NCI-H69 (cell line): ENCODE results near the gene NDUFC2.
"Not testable (repeated sequence)": the region's sequence is repeated elsewhere in the genome, so short reads cannot be mapped to it uniquely, and the experiment has no call there.

Source experiments
- DNase-seq: peaks from one replicate; lab custom pipeline; 2025; lab: John Stamatoyannopoulos, UW

The NDUFC2 gene

DNA sequence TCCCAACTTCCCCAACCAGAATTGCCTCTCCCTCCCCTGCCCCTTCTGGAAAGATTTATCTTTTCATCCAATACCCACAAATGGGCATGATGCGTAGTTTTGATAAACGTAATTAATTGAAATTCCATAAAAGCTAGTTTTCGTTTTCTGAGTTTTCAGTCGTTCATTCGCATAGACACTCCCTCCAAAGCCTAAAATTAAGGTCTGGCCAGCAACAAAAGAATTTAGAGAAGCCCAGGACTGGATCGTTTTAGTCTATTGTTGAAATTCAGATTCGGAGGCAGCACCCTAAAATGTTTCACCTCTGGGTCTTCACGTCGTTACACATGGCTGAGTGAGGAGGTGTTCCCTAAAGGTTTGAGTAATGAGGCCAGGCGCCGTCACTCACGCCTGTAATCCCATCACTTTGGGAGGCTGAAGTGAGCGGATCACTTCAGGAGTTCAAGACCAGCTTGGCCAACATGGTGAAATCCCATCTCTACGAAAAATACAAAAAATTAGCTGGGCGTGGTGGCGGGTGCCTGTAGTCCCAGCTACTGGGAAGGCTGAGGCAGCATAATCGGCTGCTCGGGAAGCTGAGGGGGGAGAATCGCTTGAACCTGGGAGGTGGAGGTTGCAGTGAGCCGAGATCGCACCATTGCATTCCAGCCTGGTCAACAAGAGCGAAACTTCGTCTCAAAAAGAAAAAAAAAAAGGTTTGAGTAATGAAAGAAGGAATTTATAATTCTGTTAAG, 589 bp upstream of the NDUFC2 start:
- DNase-seq: peak; percentile 41

DNA sequence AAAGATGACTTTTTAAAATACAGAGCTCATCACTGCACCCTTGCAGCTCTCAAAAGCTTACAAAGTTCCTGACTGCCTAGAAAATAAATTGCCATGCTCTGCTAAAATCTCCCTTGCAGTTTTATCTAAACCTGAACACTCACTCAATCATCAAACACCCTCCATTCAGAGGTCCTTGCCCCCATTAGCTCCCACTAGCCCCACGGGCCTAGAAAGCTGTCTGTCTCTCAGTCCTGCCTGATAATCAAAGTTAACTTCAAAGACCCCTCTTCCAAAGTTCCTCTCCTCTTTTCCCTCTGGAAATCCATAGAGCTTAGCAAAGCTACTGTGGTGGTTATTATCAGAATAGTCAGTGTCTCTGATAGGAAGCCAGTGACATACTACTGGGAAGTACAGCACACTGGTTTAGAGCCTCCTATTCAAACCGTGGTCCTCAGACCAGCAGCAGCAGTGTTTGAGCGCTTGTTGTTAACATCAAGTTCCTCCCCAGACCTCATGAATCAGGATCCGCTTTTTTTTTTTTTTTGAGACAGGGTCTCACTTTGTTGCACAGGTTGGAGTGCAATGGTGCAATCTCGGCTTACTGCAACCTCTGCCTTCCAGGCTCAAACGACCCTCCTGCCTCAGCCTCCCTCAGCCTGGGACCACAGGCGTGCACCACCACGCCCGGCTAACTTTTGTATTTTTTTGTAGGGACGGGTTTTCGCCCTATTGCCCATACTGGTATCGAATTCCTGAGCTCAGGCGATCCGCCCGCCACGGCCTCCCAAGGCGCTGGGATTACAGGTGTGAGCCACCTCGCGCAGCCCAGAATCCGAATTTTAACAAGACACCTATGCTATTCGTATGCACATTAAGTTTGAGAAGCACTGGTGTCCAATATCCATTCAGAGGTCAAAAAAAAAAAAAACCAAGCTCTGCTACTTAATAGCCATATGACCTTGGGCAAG, 1.2 kb downstream of the NDUFC2 start:
- DNase-seq: no peak

DNA sequence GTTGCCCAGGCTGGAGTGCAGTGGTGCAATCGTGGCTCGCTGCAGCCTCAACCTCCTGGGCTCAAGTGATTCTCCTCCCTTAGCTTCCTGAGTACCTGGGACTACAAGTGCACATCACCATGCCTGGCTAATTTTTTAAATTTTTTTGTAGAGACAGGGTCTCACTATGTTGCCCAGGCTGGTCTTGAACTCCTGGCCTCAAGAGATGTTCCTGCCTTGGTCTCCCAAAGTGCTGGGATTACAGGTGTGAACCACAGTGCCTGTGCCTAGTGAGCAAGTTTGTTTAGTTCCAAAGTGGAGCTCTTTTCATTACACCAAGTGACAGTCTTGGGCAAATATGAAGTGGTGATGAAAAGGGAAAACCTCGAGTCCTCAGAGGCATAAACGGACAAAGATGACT, 2.1 kb downstream of the NDUFC2 start:
- not testable (repeated sequence) for DNase-seq

DNA sequence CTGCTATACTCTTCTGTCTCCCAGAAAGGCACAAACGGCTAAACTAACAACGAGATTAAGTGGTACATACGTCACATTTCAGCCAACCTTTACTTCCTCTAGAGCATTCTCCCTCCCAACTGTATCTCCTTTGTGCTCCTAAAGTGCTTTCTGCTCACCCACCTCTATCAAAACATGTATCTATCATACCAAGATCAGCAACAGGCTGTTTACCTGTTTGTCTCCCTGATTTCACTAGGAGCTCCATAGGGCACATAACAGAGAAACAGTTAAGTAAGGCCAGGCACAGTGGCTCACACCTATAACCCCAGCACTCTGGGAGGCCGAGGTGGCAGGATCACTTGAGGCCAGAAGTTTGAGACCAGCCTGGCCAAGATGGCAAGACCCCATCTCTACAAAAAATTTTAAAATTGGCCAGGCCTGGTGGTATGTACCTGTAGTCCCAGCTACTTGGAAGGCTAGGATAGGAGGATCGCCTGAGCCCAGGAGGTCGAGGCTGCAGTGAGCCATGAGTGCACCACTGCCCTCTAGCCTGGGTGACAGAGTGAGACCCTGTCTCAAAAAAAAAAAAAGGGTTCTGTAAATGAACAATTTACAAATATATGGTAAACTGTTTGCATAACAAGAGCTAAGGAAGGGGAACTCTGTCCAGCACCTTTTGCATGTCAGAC, 2.8 kb downstream of the NDUFC2 start:
- peak; percentile 19 for DNase-seq

DNA sequence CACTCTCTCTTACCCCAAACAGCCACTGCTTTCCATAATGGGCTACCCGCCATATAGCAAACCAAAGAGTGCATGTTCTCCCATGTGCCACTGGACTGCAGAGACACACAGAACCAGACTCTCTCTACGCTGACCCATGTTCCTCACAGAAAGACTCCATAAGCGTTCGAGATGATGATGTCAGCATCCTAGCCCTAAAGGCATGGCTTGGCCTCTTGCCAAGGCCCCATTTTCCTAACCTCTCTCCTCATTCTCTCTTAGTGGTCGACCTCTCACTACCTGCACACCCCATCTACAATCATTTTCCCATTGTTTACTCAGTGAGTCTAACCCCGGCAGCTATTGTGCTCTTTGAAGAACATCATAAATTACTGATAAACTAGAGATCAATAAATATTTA, 4.9 kb downstream of the NDUFC2 start:
- DNase-seq: peak; percentile 90

DNA sequence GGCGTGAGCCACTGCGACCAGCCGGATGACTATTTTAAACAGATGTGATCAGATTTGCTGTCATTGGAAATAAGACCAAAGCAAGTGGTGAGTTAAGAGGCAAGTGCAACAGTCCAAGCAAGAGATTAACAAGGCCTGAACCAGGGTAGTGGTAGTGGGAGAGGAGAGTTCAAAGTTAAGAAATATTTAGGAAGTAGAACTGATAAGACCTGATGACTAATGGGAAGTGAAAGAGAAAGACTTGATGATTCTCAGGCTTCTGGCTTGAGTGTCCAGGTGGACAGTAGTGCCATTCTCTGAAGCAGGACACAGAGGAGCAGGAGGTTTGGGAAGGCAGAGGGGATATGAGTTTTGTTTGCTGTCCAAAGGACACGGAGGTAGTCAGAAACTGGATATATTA, 7.2 kb downstream of the NDUFC2 start:
- no peak for DNase-seq

DNA sequence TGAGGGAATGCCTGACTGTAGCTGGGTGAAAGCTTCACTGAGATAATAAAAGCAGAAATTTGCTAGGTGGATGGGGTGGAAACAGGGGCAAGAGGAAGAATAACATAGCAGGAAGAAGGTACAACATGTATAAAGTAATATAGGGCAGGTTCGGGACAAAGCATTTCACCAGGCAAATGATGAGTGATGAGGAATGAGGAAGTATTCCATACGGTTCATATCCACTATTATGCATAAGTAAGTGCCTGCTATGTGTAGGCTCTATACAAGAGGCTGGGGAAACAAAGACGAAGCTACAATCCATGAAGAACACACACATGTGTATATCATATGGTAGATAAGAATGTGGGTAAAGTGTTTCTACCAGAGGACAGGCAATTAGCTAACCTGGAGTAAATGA, 7.9 kb downstream of the NDUFC2 start:
- DNase-seq: no peak

DNA sequence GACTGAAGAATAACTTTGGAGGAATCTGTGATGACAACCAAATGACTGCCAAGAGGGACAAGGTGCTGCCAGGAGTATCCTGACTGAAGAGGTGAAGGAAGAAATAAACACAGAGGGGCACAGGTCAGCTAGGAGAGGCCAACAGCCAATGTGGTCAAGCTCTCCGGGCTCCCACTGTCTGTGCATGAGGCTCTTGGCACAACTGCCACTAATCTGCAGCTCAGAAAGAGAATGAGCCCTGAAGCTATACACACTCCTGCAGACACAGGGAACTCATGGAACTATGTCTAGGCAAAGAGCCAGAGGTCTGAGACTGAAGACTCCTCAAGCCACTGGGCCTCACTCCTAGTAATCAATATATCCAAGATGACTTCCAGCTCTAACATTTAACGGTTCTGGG, 9.0 kb downstream of the NDUFC2 start:
- no peak for DNase-seq

DNA sequence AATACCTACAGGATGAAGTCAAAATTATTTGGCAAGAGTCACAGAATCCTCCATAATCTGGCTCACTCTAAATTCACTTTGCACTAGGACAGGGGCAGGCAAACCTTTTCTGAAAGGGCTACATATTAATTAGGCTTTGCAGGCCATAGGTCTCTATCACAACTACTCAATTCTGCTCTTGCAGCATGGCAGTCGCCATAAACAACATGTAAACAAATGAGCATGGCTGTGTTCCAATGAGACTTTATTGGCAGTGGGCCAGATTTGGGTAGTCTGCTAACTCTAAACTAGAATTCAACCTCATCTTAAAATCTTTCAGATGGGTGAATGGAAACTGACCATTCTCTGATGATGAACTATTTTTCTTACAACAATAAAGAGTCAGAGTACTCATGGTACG, 10.2 kb downstream of the NDUFC2 start:
- DNase-seq: peak; percentile 43

DNA sequence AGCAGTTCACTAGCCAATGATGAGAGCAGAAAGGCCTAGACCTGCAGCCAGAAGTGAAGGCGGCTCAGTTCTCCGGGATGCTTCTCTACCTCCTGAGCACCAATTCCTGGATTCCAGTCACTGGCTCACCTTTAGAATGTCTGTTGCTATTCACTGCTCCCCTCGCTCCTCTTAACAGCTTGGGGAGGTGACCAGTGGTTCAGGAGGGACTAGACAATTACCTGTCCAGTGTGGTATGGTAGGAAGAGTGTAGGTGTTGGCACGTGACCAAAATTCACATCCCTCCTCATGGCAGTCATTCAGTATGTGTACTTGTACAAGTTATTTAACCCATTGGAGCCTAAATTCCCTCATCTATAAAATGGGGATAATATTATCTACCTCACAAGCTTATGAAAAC, 12.0 kb downstream of the NDUFC2 start:
- DNase-seq: no peak

DNA sequence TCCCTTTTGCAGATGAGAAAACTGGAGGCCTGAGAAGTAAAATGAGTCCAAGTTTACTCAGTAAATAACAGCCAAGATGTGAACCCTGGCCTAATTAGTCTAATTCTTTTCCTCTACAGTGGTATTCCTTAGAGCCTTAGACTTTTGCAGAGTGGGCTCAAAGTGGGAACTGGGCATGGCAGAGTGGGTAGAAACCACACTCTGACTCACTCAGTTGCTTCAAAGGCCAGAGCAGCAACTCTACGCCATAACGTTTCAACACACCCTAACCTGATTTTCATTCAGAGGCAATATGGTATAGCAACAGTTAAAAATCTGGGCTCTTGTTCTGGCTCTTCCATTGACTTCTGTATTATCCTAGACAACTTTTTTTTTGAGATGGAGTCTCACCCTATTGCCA, 13.2 kb downstream of the NDUFC2 start:
- no peak for DNase-seq

DNA sequence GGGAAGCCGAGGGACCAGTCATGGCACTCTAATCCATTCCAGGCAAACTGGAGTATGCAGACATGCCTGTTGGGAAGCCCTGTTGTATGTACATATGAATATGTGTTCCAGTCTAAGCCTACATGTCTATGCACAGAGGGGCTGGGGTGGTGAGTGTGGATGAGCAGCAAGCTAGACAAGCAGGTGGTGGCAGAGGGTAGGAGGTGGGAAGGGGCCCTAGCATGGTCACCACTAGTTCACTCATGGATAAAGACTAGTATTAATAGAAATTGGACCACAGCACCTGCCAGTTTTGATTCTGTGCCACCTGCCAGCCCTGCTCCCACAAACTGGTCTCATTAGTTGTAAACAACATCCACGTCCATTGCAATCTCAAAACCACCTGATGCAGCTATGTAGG, 14.5 kb downstream of the NDUFC2 start:
- DNase-seq: no peak

DNA sequence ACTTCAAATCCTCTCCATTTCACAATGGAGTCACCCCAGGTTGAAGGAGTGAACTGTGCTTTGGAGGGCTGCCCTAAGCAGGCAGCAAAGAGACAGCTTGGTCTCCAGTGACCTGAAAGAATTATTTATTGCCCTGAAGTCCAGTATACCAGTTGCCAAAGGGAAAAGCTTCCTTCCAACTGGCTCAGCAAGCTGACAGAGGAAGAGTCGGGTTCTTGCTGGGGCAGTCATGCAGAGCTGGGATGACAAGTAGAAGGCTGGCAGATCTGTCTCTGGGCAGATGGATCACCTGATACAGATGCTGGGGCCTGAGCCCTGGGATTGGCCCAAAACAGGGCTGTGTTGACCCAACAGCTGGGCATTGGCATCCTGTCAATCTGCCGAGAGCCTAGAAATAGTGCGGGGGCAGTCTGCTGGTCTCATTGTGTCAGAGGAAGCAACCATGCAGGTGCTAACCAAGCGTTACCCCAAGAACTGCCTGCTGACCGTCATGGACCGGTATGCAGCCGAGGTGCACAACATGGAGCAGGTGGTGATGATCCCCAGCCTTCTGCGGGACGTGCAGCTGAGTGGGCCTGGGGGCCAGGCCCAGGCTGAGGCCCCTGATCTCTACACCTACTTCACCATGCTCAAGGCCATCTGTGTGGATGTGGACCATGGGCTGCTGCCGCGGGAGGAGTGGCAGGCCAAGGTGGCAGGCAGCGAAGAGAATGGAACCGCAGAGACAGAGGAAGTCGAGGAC, 16.1 kb downstream of the NDUFC2 start, which contains the start of gene THRSP:
Gene THRSP, plus strand, starts transcription at position 422 of the 742 bp plus-strand sequence. Its CDS starts 21 bp downstream, at position 443.
- DNase-seq: no peak

DNA sequence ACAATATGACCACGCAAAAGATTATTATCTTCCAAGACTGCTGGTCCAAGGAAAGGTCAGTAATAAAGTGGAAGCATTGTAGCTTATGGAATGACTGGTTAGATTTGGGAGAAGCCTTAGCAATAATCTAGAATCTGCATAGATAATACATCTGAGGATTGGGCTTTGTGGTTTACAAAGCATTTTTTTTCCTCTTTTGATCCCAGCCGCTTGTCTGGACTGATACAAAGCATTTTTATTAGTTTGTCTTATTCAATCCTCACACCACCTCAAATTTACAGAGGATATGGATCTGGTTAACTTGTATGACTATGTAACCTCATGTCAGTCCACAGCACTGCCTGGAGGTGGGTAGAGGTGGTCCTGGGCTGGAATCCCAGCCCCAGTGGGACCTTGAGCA, 17.0 kb downstream of the NDUFC2 start:
- no peak for DNase-seq

DNA sequence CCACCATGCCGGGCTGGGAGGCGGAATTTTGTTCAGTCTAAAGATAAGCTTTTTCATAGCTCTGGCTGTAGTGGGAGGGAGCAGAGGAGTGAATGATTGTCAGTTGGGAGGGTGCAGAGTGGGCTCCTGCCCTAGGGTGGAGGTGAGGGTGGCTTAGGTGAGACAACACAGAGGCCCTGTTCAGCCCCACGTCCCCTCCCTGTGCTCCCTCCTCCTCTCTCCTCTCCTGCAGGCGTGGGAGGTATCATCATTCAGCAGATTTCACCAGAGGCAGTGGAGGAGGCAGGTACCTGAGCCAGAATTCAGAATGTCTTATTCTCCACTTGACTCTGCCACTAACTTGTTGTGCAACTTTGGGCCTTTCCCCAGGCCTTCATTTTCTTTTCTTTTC, 17.7 kb downstream of the NDUFC2 start:
- DNase-seq: no peak

DNA sequence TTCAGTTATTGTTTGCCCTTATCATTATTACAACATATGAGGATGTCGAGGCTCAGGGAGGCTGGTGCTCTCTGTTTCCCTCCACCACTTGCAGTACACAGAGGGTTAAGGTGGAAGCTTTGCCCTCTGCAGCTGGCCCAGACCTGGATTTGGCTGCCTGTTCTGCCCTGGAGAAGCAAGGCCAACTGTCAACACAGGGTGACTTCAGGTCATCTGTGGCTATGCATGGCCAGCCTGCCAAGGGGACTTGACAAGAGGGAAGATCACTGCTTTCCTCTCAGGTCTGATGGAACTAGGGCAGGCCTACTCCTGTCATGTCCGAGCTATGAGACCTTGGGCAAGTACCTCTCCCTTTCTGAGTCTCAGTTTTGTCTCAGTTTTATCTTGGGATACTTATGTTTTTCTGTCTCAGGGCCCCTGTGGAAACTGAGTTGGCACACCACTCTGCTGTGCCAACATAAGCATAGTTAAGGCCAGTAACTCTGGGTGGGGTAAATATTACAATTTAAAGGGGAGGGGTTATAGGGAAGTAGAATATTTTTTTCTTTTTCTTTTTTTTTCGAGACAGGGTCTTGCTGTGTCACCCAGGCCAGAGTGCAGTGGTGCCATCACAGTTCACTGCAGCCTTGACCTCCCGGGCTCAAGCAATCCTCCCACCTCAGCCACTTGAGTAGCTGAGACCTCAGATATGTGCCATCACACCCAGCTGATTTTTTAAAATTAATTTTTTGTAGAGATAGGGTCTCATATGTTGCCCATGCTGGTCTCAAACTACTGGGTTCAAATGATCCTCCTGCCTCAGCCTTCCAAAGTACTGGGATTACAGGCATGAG, 18.4 kb downstream of the NDUFC2 start:
- DNase-seq: no peak

DNA sequence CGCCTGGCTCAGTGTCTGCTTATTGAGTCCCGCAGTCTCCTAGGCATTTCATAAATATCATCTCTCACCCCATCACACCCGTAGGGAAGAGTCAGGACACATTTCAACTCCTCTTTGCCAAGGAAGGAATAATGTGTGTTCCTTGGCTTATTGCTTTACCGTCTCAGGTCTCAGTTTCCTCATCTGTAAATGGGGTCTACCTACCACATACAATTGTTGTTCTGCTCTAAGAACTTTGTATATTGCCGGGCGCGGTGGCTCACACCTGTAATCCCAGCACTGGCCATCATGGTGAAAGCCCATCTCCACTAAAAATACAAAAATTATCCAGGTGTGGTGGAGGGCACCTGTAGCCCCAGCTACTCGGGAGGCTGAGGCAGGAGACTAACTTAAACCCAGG, 19.1 kb downstream of the NDUFC2 start:
- no peak for DNase-seq

DNA sequence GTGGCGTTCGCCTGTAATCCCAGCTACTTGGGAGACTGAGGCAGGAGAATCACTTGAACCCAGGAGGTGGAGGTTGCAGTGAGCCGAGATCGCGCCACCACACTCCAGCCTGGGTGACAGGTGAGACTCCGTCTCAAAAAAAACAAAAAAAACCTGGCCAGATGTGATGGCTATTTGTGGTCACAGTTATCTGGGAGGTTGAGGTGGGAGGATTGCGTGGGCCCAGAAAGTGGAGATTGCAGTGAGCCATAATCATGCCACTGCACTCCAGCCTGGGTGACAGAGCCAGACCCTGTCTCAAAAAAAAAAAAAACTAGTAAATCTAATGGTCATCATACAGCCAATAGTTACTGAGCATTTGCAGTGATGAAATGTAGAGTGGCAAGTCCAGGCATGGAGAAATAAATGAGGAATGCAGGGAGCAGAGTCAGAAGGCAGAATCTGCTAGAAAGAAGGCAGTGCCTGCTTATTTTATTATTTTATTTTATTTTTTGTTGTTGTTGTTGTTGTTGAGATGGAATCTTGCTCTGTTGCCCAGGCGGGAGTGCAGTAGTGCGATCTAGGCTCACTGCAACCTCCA, 19.8 kb downstream of the NDUFC2 start:
- not testable (repeated sequence) for DNase-seq

DNA sequence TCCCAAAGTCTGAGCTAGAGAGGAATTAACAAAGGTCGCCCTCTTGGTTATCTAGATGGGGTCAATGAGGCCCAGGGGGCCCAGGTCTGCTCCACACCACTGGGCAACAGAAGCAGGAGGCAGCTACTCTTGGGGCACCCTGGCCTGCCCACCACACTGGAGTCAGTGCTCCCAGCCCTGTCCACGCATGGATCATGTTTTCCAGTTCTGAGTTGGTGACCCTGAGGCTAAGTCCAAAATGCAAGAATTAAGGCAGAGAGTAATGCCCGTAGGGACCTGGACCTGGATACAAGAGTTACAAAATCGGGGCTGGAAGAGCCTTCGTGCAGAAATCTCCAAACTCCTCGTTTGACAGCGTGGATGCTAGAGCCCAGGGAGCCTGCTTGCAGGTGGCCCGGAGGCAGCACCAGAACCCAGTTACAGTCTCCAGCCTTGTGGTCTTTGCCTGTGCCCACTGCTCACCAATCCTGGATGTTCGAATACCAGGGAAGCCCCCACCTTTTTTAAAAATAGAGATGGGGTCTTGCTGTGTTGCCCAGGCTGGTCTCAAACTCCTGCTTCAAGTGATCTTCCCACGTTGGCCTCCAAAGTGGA, 22.1 kb downstream of the NDUFC2 start:
- DNase-seq: no peak

DNA sequence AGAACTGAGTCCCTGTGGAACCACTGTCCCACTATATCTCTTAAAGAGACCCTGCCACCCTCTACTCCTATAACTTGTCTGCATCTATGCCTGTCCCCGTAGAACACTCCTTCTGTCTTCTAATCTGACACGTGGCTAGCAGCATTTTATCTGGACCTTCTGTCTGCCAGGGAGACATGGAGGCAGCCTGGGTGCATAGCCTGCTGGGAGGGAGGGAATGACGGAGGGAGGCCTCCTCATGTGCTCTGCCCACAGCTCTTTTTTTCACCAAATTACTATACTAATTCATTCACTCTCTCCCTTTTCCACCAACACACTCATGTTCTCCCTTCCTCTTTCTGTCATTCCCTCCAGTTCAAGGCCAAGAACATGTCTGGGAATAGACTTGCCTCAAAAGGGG, 23.6 kb downstream of the NDUFC2 start:
- DNase-seq: no peak
